22Rv1 (cell line): Measurements from ENCODE around the gene CCDC13.

Experiments
- ZFX ChIP-seq: fragments of 450-650 bp; IDR thresholded peaks from 2 replicates; pipeline ENCODE4 v1.6.1; 2017; ENCODE audit warnings: antibody characterized with exemption, borderline replicate concordance
- TF ChIP-seq, protein P1 (sequence below): fragments of 450-650 bp; IDR thresholded peaks from 2 replicates; pipeline ENCODE4 v1.5.1; 2017; ENCODE audit warnings: mild to moderate bottlenecking

DNA sequence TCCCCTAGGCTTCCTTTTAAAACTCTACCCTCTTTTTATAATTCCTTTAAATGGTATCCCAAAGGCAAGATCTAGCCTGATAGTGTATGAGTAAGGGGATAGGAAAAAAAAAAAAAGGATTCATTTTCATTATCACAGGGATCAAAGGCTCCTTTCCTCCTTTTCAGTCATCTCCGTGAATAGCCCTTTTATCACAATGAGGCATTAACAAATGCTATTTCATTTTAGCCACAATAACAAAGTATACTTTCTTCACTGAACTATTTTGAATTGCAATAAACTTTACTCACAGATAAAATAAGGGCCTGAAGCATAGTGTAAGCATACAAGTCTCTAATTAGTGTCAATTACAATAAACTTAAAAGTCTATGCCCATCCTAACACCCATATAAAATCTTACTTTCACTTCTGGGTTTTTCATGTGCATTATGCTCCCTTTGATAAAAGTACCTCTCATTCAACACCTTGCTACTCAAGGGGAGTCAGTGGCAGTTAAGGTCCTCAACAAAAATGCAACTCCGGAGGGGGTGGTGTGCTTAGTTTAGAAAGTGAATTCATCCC lies 22.6 kb upstream of the CCDC13 start:
- TF ChIP-seq, protein P1, sequence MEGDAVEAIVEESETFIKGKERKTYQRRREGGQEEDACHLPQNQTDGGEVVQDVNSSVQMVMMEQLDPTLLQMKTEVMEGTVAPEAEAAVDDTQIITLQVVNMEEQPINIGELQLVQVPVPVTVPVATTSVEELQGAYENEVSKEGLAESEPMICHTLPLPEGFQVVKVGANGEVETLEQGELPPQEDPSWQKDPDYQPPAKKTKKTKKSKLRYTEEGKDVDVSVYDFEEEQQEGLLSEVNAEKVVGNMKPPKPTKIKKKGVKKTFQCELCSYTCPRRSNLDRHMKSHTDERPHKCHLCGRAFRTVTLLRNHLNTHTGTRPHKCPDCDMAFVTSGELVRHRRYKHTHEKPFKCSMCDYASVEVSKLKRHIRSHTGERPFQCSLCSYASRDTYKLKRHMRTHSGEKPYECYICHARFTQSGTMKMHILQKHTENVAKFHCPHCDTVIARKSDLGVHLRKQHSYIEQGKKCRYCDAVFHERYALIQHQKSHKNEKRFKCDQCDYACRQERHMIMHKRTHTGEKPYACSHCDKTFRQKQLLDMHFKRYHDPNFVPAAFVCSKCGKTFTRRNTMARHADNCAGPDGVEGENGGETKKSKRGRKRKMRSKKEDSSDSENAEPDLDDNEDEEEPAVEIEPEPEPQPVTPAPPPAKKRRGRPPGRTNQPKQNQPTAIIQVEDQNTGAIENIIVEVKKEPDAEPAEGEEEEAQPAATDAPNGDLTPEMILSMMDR, result no peak
- TF ChIP-seq ZFX, result no peak
